GM18505 (cell line): ENCODE results near the gene DALRD3.

Experiments
- ATAC-seq: cut with Tn5 transposase; IDR thresholded peaks from one replicate; pipeline ENCODE4 v1.9.1; 2021; ENCODE audit not compliant: unreplicated experiment
- POLR2A ChIP-seq: IDR thresholded peaks from 4 replicates; pipeline ENCODE4 v1.6.1; 2011; ENCODE audit warnings: borderline replicate concordance; ENCODE audit not compliant: insufficient read depth, insufficient read length; ENCODE audit errors: extremely low read depth

Gene DALRD3

GRCh38 chr3:48989796-48990635, 28.4 kb downstream of the DALRD3 start, which contains the start of gene P4HTM:
Gene P4HTM, plus strand, starts transcription at chr3:48990241. Its CDS starts 16 bp downstream, at chr3:48990257.
- ATAC-seq = peak; percentile 50
- TF ChIP-seq POLR2A = peak; percentile 49

GRCh38 chr3:48989126-48989795, 29.1 kb downstream of the DALRD3 start:
- TF ChIP-seq POLR2A = no peak
- ATAC-seq = no peak

DNA sequence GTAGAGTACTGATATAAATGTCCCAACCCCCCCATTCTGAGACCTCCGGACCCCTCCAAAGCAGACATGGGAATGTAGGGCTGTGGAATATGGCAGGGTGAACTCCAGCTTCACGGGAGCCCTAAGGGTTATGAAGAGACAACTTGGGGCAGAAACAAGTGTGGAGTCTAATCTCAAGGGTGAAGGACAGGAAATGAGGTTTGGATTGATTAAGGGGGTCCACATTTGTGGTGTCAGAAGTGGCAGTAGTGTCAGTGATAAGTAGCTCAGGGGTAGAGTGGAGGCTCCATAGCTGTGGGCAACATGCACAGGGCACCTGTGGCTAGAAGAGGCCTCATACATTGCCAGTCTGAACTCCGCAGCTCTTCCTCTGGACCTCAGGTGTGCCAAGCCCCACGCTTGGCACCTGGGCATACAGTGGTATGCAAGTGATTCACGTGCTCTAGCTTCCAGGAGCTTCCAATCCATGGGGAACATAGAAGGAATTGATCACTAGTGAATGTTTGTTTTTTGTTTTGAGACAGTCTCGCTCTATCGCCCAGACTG, 32.5 kb downstream of the DALRD3 start:
- TF ChIP-seq POLR2A = no peak
- no peak for ATAC-seq

GRCh38 chr3:48984663-48985062, 33.7 kb downstream of the DALRD3 start:
- no peak for ATAC-seq
- TF ChIP-seq POLR2A = no peak

GRCh38 chr3:48983096-48983495, 35.3 kb downstream of the DALRD3 start:
- no peak for TF ChIP-seq POLR2A

GRCh38 chr3:48982686-48983085, 35.7 kb downstream of the DALRD3 start:
- no peak for TF ChIP-seq POLR2A
- ATAC-seq = no peak

More at GRCh38 chr3:48983096-48983495, 35.3 kb downstream of the DALRD3 start:
- no peak for ATAC-seq

DNA sequence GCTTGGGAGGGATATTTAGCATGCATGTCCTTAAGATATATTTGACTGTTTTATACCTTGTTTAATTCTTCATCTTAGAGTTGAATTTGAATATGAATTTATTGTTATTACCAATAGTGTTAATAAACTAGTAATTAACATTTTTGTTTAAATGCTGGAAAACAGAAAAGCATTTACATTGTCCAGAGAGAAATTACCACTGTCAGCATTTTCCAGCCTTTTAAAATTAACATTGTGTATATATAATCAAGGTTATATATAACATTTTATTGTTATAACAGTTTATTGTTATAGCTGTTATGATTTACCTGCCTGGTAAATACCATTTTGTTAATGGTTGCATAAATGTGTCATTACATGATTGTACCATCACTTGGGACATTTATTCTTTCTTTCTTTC, 36.4 kb downstream of the DALRD3 start:
- no peak for ATAC-seq
- no peak for TF ChIP-seq POLR2A

- ATAC-seq = no peak
- TF ChIP-seq POLR2A = no peak
Measured at GRCh38 chr3:48980295-48980694, 38.1 kb downstream of the DALRD3 start.

- no peak for TF ChIP-seq POLR2A
- ATAC-seq = no peak
Measured at GRCh38 chr3:48979451-48979850, 38.9 kb downstream of the DALRD3 start.

DNA sequence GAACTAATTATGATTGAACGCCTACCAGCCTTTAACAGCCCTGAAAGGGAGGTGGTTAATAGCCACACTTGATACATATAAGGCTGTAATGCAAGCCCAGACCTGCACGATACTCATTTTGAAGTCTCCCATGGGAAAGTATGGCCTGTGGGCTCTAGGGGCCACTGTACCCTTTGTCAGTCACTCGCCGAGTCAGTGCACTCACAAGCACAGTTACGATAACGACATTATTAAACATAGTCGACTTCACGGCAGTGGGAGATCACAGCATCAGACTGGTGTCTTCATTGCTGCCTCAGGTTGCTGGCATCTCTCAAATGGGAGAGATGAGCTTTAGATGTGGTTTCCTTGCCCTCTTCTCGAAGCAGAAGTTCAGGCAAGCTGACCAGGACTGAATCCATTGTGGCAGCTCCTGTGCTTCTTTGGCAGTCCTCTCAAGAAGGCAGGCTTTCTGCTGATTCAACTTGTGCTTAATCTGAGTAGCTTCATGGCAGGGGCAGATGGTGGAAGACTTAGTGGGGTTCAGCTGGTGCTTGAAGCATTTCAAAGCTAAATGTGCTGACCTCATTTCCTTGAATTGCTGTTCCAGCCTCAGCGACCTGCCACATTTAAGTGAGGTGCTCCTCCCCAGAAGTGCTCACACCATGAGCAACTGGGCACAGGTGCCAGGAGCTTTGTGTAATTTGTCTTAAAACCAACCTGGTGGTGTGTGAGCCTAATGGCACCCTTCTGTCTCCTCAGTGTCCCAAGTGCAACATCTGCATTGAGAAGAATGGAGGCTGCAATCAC, 44.1 kb downstream of the DALRD3 start:
- no peak for ATAC-seq
- no peak for TF ChIP-seq POLR2A

- ATAC-seq = no peak
- no peak for TF ChIP-seq POLR2A
Measured at GRCh38 chr3:48970586-48970985, 47.8 kb downstream of the DALRD3 start.

GRCh38 chr3:48966876-48967361, 51.5 kb downstream of the DALRD3 start:
- no peak for TF ChIP-seq POLR2A
- no peak for ATAC-seq

GRCh38 chr3:48966367-48966766, 52.0 kb downstream of the DALRD3 start:
- TF ChIP-seq POLR2A = no peak
- ATAC-seq = no peak
